GM18499 (cell line): Measurements from ENCODE around the gene NOL3.

Source experiments
- ATAC-seq: cut with Tn5 transposase; IDR thresholded peaks from one replicate; pipeline ENCODE4 v1.9.1; 2021; ENCODE audit warnings: moderate number of reproducible peaks; ENCODE audit not compliant: insufficient read depth, unreplicated experiment

NOL3 gene

DNA sequence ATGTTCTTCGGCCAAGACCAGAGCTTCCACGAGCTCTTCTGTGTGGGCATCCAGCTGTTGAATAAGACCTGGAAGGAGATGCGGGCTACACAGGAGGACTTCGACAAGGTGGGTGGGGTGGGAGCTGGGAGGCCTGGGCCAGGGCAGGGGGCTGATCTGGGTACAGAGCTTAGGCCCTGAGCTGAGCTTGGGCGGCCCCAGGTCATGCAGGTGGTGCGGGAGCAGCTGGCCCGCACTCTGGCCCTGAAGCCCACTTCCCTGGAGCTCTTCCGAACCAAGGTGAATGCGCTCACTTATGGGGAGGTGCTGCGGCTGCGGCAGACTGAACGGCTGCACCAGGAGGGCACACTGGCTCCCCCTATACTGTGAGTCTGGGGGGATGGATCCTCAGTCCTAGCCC is 32.1 kb downstream of the NOL3 start:
- no peak for ATAC-seq

DNA sequence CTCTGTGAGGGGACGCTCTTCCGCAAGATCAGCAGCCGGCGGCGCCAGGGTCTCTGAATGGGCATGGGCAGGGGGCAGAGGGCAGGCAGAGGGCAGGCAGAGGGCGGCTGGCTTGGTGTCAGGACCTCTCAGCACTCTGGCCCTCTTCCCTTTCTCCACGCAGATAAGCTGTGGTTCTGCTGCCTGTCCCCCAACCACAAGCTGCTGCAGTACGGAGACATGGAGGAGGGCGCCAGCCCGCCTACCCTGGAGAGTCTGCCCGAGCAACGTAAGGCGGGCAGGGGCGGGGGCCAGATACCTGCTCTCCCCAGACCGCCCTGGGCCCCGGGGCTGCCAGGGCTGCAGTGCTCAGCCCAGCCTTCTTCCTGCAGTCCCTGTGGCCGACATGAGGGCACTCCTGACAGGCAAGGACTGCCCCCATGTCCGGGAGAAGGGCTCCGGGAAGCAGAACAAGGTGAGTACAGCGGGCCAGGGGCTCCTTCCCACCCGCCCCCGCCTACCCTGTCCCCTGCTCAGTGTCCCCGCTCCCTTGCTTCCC is 32.7 kb downstream of the NOL3 start:
- ATAC-seq: no peak

DNA sequence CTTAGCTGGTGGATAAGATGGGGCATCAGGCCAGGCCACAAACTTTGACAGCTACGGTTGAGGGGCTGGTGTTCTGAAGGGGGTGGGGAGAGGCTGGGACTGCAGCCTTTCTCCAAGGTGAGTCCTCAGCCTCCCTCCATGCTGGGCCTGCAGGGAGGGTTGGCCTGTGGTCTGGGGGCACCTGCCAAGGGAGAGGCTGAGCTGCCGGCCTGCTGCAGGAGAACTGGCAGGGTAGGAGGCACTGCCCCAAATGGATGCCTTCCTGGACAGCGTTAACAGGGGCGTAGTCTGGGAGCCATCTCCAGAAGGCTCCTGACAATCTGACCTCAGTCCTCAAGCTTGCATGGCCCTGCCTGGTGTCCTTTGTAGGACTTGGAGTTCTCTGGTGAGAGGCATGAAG is 33.7 kb downstream of the NOL3 start:
- no peak for ATAC-seq

DNA sequence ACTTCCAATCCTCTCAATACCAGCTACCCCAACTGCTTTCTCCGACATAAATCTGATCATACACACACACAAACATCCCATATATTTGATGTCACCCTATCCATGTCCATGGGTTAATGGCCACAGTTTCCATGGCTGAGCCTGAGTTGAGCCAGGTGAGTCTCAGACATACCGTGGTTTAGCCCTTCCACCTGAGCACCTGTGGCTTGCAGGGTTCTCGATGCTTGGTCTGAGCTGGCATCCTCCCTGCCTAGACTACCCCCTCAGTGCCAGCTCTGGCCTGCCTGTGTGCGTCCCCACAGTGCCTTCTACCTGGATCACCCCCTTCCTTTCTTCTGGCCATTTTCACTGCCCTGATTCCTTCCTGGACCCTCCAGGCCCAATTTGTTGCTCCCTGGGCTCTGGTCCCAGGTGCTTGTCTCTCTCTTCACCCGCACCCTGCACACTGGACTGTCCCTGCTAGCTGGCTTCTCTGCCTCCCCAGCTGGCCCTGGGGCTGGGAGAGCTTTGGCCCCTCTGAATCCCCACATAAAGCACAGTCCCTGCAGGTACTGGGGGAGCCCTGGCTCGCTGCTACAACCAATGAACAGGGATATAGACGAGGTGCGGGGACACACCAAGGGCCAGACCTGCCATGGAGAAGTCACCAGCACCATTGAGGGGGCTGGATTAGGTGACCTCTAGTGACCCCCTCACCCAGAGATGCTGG is 35.9 kb downstream of the NOL3 start:
- no peak for ATAC-seq

DNA sequence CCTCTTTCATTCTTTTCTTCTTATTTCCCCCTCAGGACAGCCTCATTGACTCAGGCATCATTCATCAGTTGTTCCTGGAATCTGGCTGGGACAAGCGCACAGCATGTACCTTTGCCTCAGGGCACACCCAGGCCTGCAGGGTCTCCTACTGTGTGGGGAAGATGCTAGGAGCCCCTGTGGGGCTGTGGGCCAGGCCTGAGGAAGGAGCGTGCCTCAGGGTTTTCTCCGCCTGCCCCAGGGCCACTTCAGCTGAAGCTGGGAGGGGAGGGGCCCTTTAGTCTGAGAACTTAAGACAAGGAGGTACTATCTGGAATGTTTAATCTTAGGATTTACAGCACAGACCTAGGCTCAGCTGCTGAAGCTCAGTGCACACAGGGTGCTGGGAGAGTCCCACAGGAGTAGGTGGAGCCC is 36.5 kb downstream of the NOL3 start:
- ATAC-seq: no peak

DNA sequence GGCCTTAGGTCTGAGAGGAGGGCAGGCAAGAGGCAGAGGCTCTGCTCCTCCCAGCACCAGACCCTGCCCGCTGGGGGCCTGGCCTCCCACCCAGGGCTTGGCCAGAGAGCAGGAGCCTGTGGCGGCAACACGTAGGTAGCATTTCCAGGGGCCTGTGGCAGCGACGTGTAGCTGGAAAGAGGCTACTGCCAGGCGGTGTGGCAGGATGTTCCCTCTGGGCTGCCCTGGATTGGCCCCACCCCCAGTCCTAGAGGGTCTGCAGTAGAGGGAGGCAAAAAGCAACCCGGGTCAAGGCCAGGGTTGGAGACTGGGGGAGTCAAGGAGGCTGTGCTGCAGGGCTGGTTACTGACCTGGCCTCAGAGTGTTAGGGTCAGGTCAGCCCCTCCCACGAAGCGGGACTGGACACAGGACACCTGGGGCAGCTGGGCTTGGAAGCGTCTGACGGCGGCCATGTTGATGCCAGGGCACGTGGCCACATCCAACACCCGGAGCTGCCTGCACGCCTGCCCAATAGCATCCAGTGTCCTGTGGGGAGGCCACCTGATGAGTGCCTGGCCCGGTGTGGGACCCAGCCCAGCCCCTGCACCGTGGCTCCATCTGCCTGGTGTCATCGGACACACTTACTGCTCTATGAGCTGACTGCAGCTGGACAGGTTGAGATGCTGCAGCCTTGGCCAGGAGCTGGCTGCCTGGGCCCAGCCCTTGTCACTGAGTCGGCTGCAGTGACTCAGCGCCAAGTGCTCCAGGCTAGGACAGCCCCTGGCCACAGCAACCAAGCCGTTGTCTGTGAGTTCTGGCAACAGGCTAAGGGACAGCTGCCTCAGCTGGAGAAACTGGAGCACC is 37.1 kb downstream of the NOL3 start:
- ATAC-seq: no peak

DNA sequence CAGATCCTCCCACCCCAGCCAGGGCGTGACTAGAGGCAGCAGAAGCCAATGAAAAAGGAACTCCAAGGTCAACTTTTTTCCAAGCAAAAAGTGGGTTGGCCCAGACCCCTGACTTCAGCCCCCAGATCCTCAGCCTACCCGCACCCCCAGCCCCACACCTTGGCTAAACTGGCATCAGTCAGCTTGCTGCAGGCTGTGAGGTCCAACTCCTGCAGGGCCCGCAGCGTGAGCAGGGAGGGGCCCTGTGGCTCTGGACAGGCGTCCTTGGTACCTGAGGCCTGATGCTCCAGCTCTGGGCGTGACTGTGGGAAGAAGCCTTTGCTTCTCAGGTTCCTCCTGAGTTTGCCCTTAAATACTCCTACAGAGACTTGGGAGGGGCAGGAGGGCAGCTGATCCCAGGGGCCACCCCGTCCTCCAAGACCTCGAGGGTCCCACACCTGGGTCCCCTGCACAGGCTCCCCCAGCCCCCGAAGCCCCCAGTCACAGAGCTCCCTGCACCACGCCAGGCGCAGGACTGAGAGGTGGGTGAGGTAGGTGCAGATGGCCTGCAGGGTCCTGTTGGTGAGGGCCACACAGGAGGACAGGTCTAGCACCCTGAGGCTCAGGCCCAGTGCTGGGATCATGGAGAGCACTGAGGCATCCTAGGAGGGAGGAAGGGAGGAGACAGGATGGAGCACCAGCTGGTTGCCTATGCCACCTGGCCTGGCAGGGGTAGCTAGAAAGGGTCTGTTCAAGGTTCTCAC is 38.0 kb downstream of the NOL3 start:
- no peak for ATAC-seq

DNA sequence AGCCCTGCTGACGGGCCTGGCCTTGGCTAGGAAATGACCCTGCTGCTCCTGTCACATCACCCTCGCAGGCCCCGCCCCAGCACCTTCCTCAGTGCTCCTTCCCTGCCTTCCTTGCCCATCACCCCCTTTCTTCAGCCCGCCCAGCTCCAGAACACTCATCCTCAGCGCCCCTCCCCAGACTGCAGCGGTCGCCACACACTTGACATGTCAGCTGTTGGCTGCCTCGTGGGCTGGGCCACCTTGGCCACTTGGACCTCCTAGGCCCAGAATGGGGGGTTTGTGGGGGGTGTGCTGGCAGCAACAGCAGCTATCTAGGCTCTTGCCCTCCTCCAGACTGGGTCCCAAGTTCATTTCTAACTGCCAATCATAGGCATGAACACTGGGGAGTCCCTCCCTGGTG is 39.2 kb downstream of the NOL3 start:
- ATAC-seq: no peak

DNA sequence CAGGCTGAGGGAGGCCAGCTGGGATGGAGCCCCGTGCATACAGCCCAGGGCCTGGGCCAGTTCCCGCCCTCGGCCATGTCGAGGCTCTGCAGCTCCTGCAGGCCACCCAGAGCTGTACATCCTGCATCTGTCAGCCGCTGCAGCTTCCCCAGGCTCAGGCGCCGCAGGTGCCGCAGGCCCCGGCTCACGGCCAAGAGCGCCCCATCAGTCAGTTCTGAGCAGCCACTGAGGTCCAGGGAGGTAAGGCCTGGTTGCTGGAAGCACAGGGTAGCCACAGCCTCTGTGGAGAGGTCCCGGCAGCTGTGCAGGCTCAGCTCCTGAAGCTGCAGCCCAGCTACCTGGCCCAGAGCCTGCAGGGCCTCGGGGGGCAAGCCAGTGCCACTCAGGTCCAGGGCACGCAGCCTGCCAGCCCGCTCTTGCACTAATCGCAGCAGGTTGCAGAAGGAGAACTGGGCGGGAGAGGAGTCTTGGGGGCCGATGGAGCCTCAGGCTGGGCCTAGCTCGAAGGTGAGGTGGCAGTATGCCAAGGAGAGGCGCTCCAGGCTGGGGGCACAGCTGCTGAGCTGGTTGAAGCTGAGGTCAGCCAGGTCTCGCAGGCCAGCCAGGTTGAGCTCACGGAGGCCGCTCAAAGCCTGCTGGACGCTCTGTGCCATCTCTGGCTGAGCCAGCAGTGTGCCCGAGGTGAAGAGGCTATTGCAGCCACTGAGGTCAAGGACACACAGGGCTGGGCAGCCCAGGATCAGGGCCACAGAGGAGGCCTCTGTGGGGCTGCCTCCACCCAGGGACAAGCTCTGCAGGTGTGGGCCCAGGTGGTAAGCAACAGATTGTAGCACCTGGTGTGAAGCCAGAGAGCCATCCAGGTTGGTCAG is 40.0 kb downstream of the NOL3 start:
- no peak for ATAC-seq

DNA sequence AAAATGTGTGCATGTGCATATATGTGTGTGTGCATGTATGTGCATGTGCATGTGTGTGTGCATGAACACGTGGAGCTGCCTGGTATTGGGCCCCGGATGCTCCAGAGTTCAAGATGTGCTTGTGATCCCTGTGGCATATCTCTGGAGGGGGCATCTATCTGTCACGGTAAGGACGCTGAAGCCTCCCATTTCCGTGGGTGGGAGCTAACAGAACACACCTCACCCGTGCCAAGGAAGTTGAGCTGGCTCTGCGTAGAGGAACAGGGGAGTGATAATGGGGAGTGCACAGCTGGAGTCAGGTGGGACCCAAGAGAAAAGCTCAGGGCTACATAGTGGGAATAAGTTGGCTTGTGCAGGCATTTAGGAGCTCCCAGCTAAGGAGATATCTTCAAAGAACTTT is 41.3 kb downstream of the NOL3 start:
- no peak for ATAC-seq

DNA sequence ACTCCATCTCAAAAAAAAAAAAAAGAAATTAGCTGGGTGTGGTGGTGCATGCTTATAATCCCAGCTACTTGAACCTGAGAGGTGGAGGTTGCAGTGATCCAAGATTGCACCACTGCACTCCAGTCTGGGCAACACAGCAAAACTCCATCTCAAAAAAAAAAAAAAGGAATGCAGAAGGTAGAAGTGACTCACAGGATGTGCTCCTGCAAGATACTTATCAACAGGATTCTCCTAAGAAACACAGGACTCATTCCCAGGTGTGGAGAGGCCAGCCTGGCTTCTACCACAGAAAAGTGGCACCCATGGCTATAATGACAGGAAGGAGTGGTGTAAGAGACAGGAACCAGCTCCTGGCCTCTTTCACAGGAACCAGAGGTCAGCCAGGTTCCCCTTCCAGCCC is 42.4 kb downstream of the NOL3 start:
- ATAC-seq: no peak

DNA sequence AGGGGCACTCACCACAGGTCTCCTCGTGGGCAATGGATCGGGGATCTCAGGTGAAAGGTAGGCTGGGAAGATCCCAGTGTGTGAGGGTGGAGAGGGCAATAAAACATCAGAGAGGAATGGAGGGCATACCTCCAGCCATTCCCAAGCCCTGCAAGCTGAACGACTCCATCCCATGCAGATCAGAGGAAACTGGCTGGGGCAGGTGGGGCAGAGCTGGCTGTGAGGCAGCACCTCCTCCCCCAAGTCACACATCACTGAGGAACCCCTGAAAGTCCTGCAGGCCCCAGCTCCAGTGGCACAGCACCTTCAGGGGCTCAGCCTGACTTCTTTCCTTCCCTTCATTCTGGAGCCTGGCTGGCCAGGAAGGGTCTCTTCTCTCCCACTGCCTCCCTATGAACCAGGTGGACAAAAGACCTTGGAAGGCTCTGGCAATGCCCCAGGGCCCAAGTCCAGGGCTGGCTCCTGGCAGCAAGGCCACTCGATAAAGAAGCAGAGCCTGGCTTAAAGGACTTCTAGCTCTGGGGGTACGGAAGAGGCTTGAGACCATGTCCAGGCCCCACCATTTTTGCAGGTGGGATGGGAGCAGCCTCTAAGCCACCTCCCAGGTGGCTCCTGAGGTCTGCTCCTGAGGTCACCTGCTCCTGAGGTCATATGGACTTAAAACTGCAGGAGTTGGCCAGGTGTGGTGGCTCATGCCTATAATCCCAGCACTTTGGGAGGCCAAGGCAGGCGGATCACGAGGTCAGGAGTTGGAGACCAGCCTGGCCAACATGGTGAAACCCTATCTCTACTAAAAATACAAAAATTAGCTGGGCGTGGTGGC is 43.1 kb downstream of the NOL3 start:
- no peak for ATAC-seq

DNA sequence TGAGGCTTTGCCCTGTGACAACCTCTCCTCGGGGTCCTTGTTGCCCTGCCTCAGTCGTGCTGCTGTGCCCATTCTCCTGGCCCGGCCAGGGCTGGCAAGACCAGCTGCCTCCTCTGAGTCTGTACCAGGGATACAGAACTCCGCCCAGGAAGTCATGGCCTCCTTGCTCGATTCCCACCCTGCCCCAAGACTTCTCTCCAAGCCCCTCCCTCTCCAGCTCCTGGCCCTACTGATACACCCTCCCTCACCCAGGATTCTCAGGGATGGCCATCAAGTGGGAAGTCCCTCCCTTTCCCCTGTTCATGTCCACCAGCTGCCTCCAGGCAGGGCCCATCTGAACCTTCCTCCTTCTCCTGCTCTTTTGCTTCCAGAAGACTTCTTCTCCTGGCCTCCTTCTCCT is 45.4 kb downstream of the NOL3 start:
- ATAC-seq: no peak

DNA sequence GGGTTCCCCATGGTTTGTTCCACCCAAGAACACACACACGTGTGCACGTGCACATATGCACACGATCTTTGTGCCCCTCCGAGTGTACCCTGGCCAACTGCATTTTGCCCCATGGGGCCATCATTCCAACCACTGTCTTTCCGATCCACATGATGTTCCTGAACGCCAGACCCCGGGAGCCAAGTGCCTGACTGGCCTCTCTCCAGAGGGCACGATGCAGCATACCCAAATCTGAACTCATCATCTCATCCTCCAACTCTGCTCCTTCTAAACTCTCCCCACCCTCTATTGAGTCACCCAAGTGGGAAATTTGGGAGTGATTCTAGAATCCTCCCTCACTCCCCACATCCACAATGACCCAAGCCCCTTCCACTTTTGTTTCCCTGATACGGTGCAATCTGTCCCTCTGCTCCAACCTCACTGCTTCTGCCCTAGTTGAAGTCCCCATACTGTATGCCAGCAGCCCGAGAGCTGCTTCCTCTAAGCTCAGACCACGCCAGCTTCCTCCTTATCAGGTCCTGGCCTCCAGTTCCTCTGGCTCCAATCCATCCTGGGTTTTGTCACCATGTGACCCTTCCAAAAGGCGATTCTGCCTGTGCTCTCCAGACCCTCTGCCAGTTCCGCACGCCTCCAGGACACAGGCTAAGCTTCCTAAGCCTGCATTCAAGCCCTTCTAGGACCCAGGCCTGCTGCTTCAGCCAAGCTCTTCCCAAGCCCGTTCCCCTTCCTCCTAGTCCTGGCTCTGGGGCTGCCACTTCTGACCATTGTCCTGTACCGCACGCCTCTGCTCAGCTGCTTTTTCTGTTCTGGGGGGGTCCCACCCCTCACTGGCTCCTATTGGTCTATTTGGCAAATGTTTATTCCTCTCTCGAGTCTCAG is 46.5 kb downstream of the NOL3 start:
- ATAC-seq: no peak

DNA sequence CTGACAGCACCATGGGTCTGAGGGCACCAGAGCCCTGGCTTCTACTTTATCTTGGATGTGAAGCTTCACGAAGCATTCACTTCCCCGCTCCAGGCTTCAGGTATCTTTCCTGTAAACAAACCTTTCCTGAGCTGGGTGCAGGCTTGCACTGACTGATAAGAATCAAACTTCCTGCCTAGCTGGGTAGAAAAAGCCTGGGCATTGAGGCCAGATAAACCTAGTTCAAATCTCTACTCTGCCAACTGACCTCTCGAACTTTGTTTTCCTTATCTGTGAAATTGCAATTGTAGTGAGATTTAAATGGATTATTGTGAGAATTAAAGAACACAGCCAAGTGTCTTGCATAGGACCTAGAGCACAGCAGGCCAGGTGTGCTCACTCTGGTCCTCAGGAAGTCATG is 53.7 kb downstream of the NOL3 start:
- ATAC-seq: no peak
